H1 (cell line): ENCODE data around the gene CASP3. TPM values are rescaled to one million over a fixed set of nuclear protein-coding genes. Genes with fewer than 3 reads are reported as not detected.

Experiments
- CBX8 ChIP-seq: fragments of 300-800, 300-1000 bp; sonication (generic); IDR thresholded peaks from 2 replicates; pipeline ENCODE4 v1.7.1; 2016; ENCODE audit warnings: low read depth, low read length, borderline replicate concordance
- GABPA ChIP-seq: IDR thresholded peaks from 2 replicates; pipeline ENCODE4 v1.6.1; 2011; ENCODE audit warnings: mild to moderate bottlenecking, low read length, moderate library complexity, borderline replicate concordance; ENCODE audit not compliant: insufficient read depth
- KDM5A ChIP-seq: fragments of 200-600 bp; IDR thresholded peaks from 2 replicates; pipeline ENCODE4 v1.7.1; 2012; ENCODE audit warnings: mild to moderate bottlenecking, low read length, inconsistent platforms, mixed read lengths
- RBBP5 ChIP-seq: IDR thresholded peaks from 2 replicates; pipeline ENCODE4 v1.7.1; 2012; ENCODE audit warnings: low read depth, mild to moderate bottlenecking, inconsistent platforms, low read length, moderate library complexity, borderline replicate concordance
- polyA plus RNA-seq, 7 experiments: library from polyadenylated mRNA; depleted of rRNA in 3 of 7; stranded (reverse) in 5 of 7; unstranded in 2 of 7; fragments of >200 nt in 5 of 7; fragments of 200-250 nt in 2 of 7; gene quantifications; 1 replicate in 5 of 7; 2 replicates in 1 of 7; 4 replicates in 1 of 7; pipeline versions ENCODE4 v1.2.1 to v1.2.3, GENCODE V29; 2011 to 2013; ENCODE audit warnings: missing spikeins in 2 of 7, mixed read lengths in 2 of 7
- total RNA-seq: library from RNA; stranded (reverse); fragmentation: NEBNext Ultra II Directional; extraction: Animal tissue kit (Norgen Biotek cat#: 25700); gene quantifications from 2 replicates; pipeline ENCODE4 v1.2.1, GENCODE V29; 2021
- TF ChIP-seq, protein P1 (sequence below): fragments of 300-600 bp; sonication (generic); IDR thresholded peaks from 2 replicates; pipeline ENCODE4 v1.7.1; 2012; ENCODE audit warnings: low read length, moderate library complexity, mild to moderate bottlenecking, inconsistent platforms; ENCODE audit not compliant: insufficient replicate concordance

The CASP3 gene
- total and polyA plus RNA-seq, 2 of the 8 experiments (the other 6 are each of a cell fraction or from before 2014, with no cell fraction given), result 27.8 to 82.5 TPM

DNA sequence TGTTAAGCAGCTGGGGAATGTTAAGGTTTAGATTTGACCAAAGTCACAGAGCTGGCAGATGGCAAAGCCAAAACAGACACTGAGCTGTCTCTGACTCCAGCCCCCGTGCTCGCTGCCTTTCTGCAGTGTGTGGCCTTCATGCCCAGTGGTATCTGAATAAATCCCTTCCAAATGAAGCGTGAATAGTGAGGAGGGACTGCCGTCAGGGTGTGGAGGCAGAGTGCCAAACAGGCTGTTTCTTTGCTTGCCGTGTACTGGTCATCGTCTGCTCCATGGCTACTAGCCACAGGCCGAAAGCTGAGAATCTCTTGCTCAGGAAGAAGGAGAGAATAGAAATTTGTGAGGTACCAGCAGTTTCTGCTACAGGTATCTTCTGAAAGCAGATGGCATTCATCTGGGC lies 20.0 kb upstream of the CASP3 start (continued):
- TF ChIP-seq, protein P1, sequence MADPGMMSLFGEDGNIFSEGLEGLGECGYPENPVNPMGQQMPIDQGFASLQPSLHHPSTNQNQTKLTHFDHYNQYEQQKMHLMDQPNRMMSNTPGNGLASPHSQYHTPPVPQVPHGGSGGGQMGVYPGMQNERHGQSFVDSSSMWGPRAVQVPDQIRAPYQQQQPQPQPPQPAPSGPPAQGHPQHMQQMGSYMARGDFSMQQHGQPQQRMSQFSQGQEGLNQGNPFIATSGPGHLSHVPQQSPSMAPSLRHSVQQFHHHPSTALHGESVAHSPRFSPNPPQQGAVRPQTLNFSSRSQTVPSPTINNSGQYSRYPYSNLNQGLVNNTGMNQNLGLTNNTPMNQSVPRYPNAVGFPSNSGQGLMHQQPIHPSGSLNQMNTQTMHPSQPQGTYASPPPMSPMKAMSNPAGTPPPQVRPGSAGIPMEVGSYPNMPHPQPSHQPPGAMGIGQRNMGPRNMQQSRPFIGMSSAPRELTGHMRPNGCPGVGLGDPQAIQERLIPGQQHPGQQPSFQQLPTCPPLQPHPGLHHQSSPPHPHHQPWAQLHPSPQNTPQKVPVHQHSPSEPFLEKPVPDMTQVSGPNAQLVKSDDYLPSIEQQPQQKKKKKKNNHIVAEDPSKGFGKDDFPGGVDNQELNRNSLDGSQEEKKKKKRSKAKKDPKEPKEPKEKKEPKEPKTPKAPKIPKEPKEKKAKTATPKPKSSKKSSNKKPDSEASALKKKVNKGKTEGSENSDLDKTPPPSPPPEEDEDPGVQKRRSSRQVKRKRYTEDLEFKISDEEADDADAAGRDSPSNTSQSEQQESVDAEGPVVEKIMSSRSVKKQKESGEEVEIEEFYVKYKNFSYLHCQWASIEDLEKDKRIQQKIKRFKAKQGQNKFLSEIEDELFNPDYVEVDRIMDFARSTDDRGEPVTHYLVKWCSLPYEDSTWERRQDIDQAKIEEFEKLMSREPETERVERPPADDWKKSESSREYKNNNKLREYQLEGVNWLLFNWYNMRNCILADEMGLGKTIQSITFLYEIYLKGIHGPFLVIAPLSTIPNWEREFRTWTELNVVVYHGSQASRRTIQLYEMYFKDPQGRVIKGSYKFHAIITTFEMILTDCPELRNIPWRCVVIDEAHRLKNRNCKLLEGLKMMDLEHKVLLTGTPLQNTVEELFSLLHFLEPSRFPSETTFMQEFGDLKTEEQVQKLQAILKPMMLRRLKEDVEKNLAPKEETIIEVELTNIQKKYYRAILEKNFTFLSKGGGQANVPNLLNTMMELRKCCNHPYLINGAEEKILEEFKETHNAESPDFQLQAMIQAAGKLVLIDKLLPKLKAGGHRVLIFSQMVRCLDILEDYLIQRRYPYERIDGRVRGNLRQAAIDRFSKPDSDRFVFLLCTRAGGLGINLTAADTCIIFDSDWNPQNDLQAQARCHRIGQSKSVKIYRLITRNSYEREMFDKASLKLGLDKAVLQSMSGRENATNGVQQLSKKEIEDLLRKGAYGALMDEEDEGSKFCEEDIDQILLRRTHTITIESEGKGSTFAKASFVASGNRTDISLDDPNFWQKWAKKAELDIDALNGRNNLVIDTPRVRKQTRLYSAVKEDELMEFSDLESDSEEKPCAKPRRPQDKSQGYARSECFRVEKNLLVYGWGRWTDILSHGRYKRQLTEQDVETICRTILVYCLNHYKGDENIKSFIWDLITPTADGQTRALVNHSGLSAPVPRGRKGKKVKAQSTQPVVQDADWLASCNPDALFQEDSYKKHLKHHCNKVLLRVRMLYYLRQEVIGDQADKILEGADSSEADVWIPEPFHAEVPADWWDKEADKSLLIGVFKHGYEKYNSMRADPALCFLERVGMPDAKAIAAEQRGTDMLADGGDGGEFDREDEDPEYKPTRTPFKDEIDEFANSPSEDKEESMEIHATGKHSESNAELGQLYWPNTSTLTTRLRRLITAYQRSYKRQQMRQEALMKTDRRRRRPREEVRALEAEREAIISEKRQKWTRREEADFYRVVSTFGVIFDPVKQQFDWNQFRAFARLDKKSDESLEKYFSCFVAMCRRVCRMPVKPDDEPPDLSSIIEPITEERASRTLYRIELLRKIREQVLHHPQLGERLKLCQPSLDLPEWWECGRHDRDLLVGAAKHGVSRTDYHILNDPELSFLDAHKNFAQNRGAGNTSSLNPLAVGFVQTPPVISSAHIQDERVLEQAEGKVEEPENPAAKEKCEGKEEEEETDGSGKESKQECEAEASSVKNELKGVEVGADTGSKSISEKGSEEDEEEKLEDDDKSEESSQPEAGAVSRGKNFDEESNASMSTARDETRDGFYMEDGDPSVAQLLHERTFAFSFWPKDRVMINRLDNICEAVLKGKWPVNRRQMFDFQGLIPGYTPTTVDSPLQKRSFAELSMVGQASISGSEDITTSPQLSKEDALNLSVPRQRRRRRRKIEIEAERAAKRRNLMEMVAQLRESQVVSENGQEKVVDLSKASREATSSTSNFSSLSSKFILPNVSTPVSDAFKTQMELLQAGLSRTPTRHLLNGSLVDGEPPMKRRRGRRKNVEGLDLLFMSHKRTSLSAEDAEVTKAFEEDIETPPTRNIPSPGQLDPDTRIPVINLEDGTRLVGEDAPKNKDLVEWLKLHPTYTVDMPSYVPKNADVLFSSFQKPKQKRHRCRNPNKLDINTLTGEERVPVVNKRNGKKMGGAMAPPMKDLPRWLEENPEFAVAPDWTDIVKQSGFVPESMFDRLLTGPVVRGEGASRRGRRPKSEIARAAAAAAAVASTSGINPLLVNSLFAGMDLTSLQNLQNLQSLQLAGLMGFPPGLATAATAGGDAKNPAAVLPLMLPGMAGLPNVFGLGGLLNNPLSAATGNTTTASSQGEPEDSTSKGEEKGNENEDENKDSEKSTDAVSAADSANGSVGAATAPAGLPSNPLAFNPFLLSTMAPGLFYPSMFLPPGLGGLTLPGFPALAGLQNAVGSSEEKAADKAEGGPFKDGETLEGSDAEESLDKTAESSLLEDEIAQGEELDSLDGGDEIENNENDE, result no peak
- TF ChIP-seq CBX8, result no peak
- no peak for TF ChIP-seq RBBP5
- TF ChIP-seq KDM5A, result no peak
- no peak for TF ChIP-seq GABPA
